ENCODE data around the gene MEIKIN.

MEIKIN gene

DNA sequence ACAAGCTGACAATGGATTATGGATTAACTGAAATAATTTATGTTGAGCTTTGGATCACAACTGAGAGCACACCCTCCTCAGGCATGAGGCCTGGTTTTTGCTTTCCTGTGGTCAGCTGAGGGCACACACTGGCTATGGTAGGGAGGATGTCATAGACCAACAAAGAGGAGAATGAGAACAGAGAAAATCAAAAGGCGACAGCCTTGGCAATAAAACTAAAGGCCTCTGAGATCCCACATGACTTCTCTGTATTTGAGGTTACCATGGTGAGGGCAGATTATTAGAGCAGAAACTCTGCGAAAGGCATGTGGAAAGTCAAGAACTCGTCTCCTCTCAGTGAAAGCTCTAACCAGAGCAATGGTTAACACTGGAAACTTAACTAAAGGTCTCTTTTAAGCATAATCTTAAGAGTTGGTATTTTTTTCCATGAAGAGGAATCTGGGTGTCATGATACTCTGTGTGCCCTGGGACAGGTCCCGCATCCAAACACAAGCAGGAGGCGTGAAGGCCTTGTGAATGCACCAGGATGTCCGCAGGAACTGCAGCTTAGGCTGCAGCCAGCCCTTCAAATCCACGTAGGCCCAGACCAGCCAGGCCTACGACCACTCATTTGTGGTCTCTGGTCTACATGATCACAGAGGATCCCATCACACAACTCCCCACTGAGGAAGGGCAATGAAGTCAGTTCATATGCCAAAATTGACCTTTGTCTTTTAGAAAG lies 12.4 kb upstream of the MEIKIN start:
- H3K27ac ChIP-seq = no peak overlapping the region
- no peak overlapping the region for H3K4me2 ChIP-seq (ENCODE audit: low read length)

GRCh38 chr5:131953969-131954368 lies 8.5 kb upstream of the MEIKIN start:
- H3K4me1 ChIP-seq = no peaks in the 10 kb centered on the region
- H3K9me3 ChIP-seq (ENCODE audit: control insufficient read depth, low read length) = no peaks in the 10 kb centered on the region
- no peak for TF ChIP-seq CTCF (IDR thresholded peaks at IDR 0.05)
- no peaks in the 10 kb centered on the region for H3K36me3 ChIP-seq (ENCODE audit: control insufficient read depth, insufficient read depth, low read length)
- H3K27ac ChIP-seq = no peak overlapping the region
- H3K27me3 ChIP-seq (ENCODE audit: control insufficient read depth, insufficient read depth, low read length) = no peaks in the 10 kb centered on the region
- no peak overlapping the region for H2AFZ ChIP-seq
- no peaks in the 10 kb centered on the region for H3K79me2 ChIP-seq
- H3K4me3 ChIP-seq (ENCODE audit: low read depth, low read length) = no peak overlapping the region
- H3K4me2 ChIP-seq (ENCODE audit: low read length) = no peak overlapping the region
- no peak overlapping the region for H3K9ac ChIP-seq

More for the DNA sequence above, 12.4 kb upstream of the MEIKIN start:
- H3K79me2 ChIP-seq = no peaks in the 10 kb centered on the region
- H3K4me1 ChIP-seq = no peaks in the 10 kb centered on the region
- no peak for TF ChIP-seq CTCF (IDR thresholded peaks at IDR 0.05)
- no peak overlapping the region for H2AFZ ChIP-seq
- no peaks in the 10 kb centered on the region for H3K36me3 ChIP-seq (ENCODE audit: control insufficient read depth, insufficient read depth, low read length)
- H3K27me3 ChIP-seq (ENCODE audit: control insufficient read depth, insufficient read depth, low read length) = no peaks in the 10 kb centered on the region
- H3K4me3 ChIP-seq (ENCODE audit: low read depth, low read length) = no peak overlapping the region
- H3K9me3 ChIP-seq (ENCODE audit: control insufficient read depth, low read length) = no peaks in the 10 kb centered on the region
- no peak overlapping the region for H3K9ac ChIP-seq

DNA sequence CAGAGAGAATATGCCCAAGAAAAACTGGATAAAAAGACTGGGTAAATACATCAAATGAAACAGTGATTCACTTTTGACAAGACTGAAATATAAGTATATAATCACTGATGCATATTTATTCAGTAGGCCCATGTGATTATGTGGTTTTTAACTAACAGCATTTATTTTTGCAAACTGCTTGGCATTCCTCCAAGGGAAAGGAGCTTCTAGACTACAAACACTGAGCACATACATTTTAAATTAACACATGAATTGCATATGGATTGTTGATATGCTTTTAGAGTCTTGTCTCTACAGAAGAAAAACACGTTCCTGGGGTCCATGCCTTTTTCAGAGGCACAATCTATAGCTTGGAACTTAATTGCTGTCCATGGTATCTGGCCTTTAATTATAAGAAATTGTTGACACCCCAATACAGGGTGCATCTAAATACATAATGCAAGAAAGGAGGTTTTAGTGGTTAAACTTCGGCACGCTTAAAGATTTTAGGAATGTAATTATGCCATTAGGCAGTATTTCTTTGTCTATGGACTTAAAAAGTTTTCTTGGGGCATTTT lies 6.9 kb upstream of the MEIKIN start:
- H3K4me1 ChIP-seq = no peaks in the 10 kb centered on the region
- no peak for TF ChIP-seq CTCF (IDR thresholded peaks at IDR 0.05)
- H3K4me2 ChIP-seq (ENCODE audit: low read length) = no peak overlapping the region
- no peak overlapping the region for H3K4me3 ChIP-seq (ENCODE audit: low read depth, low read length)
- H3K27me3 ChIP-seq (ENCODE audit: control insufficient read depth, insufficient read depth, low read length) = no peaks in the 10 kb centered on the region
- no peak overlapping the region for H2AFZ ChIP-seq
- H3K9me3 ChIP-seq (ENCODE audit: control insufficient read depth, low read length) = no peaks in the 10 kb centered on the region
- H3K27ac ChIP-seq = no peak overlapping the region
- no peak overlapping the region for H3K9ac ChIP-seq
- no peaks in the 10 kb centered on the region for H3K79me2 ChIP-seq
- H3K36me3 ChIP-seq (ENCODE audit: control insufficient read depth, insufficient read depth, low read length) = no peaks in the 10 kb centered on the region

- H3K9ac ChIP-seq = no peak overlapping the region
- no peaks in the 10 kb centered on the region for H3K36me3 ChIP-seq (ENCODE audit: control insufficient read depth, insufficient read depth, low read length)
- no peak overlapping the region for H2AFZ ChIP-seq
- no peak for TF ChIP-seq CTCF (IDR thresholded peaks at IDR 0.05)
- H3K27ac ChIP-seq = no peak overlapping the region
- H3K4me1 ChIP-seq = no peaks in the 10 kb centered on the region
- H3K27me3 ChIP-seq (ENCODE audit: control insufficient read depth, insufficient read depth, low read length) = no peaks in the 10 kb centered on the region
- H3K9me3 ChIP-seq (ENCODE audit: control insufficient read depth, low read length) = no peaks in the 10 kb centered on the region
- H3K4me3 ChIP-seq (ENCODE audit: low read depth, low read length) = no peak overlapping the region
- no peak overlapping the region for H3K4me2 ChIP-seq (ENCODE audit: low read length)
- no peaks in the 10 kb centered on the region for H3K79me2 ChIP-seq
Measured at GRCh38 chr5:131950706-131951105, 5.2 kb upstream of the MEIKIN start.

DNA sequence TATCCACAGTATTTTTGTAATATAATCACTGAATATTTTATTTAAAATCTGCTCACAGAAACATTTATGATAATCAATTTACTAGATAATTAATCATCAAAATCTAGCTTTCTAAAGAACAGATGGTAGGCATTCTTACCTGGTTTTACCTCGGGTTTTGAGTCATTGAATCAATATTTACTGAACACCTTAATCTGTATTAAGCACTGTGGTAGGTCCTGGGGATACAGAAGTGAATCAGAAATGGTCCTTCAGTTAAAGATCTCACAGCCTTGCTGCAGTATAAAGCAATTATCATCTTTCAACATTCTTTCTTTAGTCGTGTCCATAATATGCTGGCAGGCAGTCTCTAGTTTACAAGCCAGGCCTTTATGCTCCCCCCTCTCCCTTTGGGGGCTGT lies 2.0 kb upstream of the MEIKIN start:
- H3K27me3 ChIP-seq (ENCODE audit: control insufficient read depth, insufficient read depth, low read length) = no peaks in the 10 kb centered on the region
- no peak overlapping the region for H2AFZ ChIP-seq
- TF ChIP-seq CTCF (IDR thresholded peaks at IDR 0.05) = no peak
- H3K36me3 ChIP-seq (ENCODE audit: control insufficient read depth, insufficient read depth, low read length) = no peaks in the 10 kb centered on the region
- no peak overlapping the region for H3K9ac ChIP-seq
- no peak overlapping the region for H3K4me3 ChIP-seq (ENCODE audit: low read depth, low read length)
- H3K79me2 ChIP-seq = no peaks in the 10 kb centered on the region
- H3K27ac ChIP-seq = no peak overlapping the region
- no peak overlapping the region for H3K4me2 ChIP-seq (ENCODE audit: low read length)
- H3K9me3 ChIP-seq (ENCODE audit: control insufficient read depth, low read length) = no peaks in the 10 kb centered on the region
- no peaks in the 10 kb centered on the region for H3K4me1 ChIP-seq
